IMR-90 (cell line): Measurements from ENCODE around the gene LMAN2L.

Experiments
- BHLHE40 ChIP-seq: fragments of 150-350 bp; IDR thresholded peaks from 2 replicates; pipeline ENCODE4 v1.6.1; 2016; ENCODE audit warnings: mild to moderate bottlenecking, low read depth, low read length
- CEBPB ChIP-seq: IDR thresholded peaks from 2 replicates; pipeline ENCODE4 v1.6.1; 2012; ENCODE audit warnings: low read depth, low read length, improper control_type of control experiment
- CHD1 ChIP-seq: IDR thresholded peaks from 2 replicates; pipeline ENCODE4 v1.6.1; 2012; ENCODE audit warnings: low read depth, low read length, improper control_type of control experiment
- MAFK ChIP-seq: IDR thresholded peaks from 2 replicates; pipeline ENCODE4 v1.6.1; 2012; ENCODE audit warnings: low read depth, low read length, improper control_type of control experiment
- MXI1 ChIP-seq: IDR thresholded peaks from 2 replicates; pipeline ENCODE4 v1.6.1; 2012; ENCODE audit warnings: low read depth, mild to moderate bottlenecking, low read length, moderate library complexity, borderline replicate concordance
- NFE2L2 ChIP-seq: fragments of 150-350 bp; IDR thresholded peaks from 2 replicates; pipeline ENCODE4 v1.6.1; 2016; ENCODE audit warnings: low read depth, mild to moderate bottlenecking, low read length
- POLR2A ChIP-seq: IDR thresholded peaks from 2 replicates; pipeline ENCODE4 v1.6.1; 2012; ENCODE audit warnings: mild to moderate bottlenecking, low read depth, low read length
- RAD21 ChIP-seq: IDR thresholded peaks from 2 replicates; pipeline ENCODE4 v1.6.1; 2012; ENCODE audit warnings: low read length, improper control_type of control experiment
- RFX5 ChIP-seq: IDR thresholded peaks from 2 replicates; pipeline ENCODE4 v1.8.0; 2012; ENCODE audit warnings: low read depth, mild to moderate bottlenecking, low read length, moderate library complexity
- SMC3 ChIP-seq: fragments of 150-350 bp; IDR thresholded peaks from 2 replicates; pipeline ENCODE4 v1.6.1; 2016; ENCODE audit warnings: low read depth, mild to moderate bottlenecking, antibody characterized with exemption, low read length, moderate library complexity
- TF ChIP-seq, protein P1 (sequence below): conservative IDR thresholded peaks from 2 replicates; pipeline ENCODE4 v1.5.1; 2012; ENCODE audit warnings: mild to moderate bottlenecking, low read depth, low read length, improper control_type of control experiment
- TF ChIP-seq, protein P2 (sequence below): fragments of 150-350 bp; IDR thresholded peaks from 2 replicates; pipeline ENCODE4 v1.6.1; 2017; ENCODE audit warnings: mild to moderate bottlenecking, antibody characterized with exemption, low read length, low read depth
- TF ChIP-seq, protein P3 (sequence below): fragments of 150-350 bp; IDR thresholded peaks from 2 replicates; pipeline ENCODE4 v1.6.1; 2016; ENCODE audit warnings: low read depth, mild to moderate bottlenecking, low read length, moderate library complexity, borderline replicate concordance

DNA sequence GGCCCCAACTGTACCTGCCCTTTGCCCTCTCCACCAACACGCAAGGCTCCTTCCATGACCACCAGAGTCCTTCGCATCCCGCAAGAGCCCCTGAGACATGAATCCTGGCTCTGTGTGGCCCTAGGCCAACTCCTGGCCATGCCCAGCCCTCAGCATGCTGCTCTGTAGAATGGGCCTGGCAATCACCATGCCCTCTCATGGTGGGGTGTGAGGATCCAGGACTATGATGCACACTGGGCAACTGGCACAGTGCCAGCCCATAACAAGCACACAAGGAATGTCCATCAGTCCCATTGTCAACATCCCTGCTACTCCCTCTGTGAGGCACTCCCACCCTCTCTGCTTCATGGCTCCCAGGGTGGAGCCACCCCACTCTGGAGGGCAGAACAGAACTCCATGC is 52.6 kb downstream of the LMAN2L start:
- TF ChIP-seq, protein P1, sequence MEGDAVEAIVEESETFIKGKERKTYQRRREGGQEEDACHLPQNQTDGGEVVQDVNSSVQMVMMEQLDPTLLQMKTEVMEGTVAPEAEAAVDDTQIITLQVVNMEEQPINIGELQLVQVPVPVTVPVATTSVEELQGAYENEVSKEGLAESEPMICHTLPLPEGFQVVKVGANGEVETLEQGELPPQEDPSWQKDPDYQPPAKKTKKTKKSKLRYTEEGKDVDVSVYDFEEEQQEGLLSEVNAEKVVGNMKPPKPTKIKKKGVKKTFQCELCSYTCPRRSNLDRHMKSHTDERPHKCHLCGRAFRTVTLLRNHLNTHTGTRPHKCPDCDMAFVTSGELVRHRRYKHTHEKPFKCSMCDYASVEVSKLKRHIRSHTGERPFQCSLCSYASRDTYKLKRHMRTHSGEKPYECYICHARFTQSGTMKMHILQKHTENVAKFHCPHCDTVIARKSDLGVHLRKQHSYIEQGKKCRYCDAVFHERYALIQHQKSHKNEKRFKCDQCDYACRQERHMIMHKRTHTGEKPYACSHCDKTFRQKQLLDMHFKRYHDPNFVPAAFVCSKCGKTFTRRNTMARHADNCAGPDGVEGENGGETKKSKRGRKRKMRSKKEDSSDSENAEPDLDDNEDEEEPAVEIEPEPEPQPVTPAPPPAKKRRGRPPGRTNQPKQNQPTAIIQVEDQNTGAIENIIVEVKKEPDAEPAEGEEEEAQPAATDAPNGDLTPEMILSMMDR, result no peak
- no peak for TF ChIP-seq POLR2A
- TF ChIP-seq, protein P2, sequence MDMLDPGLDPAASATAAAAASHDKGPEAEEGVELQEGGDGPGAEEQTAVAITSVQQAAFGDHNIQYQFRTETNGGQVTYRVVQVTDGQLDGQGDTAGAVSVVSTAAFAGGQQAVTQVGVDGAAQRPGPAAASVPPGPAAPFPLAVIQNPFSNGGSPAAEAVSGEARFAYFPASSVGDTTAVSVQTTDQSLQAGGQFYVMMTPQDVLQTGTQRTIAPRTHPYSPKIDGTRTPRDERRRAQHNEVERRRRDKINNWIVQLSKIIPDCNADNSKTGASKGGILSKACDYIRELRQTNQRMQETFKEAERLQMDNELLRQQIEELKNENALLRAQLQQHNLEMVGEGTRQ, result no peak
- no peak for TF ChIP-seq RAD21
- no peak for TF ChIP-seq CEBPB
- TF ChIP-seq RFX5, result no peak
- no peak for TF ChIP-seq SMC3
- no peak for TF ChIP-seq MAFK
- TF ChIP-seq BHLHE40, result no peak
- TF ChIP-seq NFE2L2, result no peak
- TF ChIP-seq, protein P3, sequence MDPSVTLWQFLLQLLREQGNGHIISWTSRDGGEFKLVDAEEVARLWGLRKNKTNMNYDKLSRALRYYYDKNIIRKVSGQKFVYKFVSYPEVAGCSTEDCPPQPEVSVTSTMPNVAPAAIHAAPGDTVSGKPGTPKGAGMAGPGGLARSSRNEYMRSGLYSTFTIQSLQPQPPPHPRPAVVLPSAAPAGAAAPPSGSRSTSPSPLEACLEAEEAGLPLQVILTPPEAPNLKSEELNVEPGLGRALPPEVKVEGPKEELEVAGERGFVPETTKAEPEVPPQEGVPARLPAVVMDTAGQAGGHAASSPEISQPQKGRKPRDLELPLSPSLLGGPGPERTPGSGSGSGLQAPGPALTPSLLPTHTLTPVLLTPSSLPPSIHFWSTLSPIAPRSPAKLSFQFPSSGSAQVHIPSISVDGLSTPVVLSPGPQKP, result no peak
- TF ChIP-seq MXI1, result no peak
- no peak for TF ChIP-seq CHD1
